H1 (cell line): ENCODE data around the gene TAS1R1. TPM values are rescaled to one million over a fixed set of nuclear protein-coding genes. Genes with fewer than 3 reads are reported as not detected.

ENCODE experiments used
- CTBP2 ChIP-seq: IDR thresholded peaks from 2 replicates; pipeline ENCODE4 v1.7.0; 2011; ENCODE audit warnings: borderline replicate concordance, mild to moderate bottlenecking, moderate library complexity, mixed read lengths, low read length; ENCODE audit not compliant: insufficient read depth, insufficient read length
- CTCF ChIP-seq, 3 experiments: IDR thresholded peaks; 1 replicate in 2 of 3; 2 replicates in 1 of 3; pipeline versions ENCODE4 v1.5.1 to v1.6.1; 2011; ENCODE audit warnings: low read length in 3 of 3, mild to moderate bottlenecking in 3 of 3, inconsistent platforms in 2 of 3, low read depth in 1 of 3, moderate library complexity in 1 of 3; ENCODE audit not compliant: insufficient read depth in 1 of 3; ENCODE audit errors: control extremely low read depth in 1 of 3
- EP300 ChIP-seq, 2 experiments: IDR thresholded peaks; 1 replicate in 1 of 2; 2 replicates in 1 of 2; pipeline ENCODE4 v1.6.1; 2011 to 2012; ENCODE audit warnings: low read depth in 2 of 2, low read length in 2 of 2, mild to moderate bottlenecking in 2 of 2, borderline replicate concordance in 1 of 2, inconsistent platforms in 1 of 2, moderate library complexity in 1 of 2
- SIN3A ChIP-seq, 2 experiments: IDR thresholded peaks in 1 of 2; conservative IDR thresholded peaks in 1 of 2; 2 replicates each; pipeline ENCODE4 v1.6.1; 2011 to 2012; ENCODE audit warnings: low read length in 2 of 2, improper control_type of control experiment in 1 of 2, low read depth in 1 of 2, mild to moderate bottlenecking in 1 of 2
- polyA plus RNA-seq, 7 experiments: library from polyadenylated mRNA; depleted of rRNA in 3 of 7; stranded (reverse) in 5 of 7; unstranded in 2 of 7; fragments of >200 nt in 5 of 7; fragments of 200-250 nt in 2 of 7; gene quantifications; 1 replicate in 5 of 7; 2 replicates in 1 of 7; 4 replicates in 1 of 7; pipeline versions ENCODE4 v1.2.1 to v1.2.3, GENCODE V29; 2011 to 2013; ENCODE audit warnings: missing spikeins in 2 of 7, mixed read lengths in 2 of 7
- total RNA-seq: library from RNA; stranded (reverse); fragmentation: NEBNext Ultra II Directional; extraction: Animal tissue kit (Norgen Biotek cat#: 25700); gene quantifications from 2 replicates; pipeline ENCODE4 v1.2.1, GENCODE V29; 2021

The TAS1R1 gene
- total and polyA plus RNA-seq, 2 of the 8 experiments (the other 6 are each of a cell fraction or from before 2014, with no cell fraction given), result 0.26 TPM; not detected in 1

DNA sequence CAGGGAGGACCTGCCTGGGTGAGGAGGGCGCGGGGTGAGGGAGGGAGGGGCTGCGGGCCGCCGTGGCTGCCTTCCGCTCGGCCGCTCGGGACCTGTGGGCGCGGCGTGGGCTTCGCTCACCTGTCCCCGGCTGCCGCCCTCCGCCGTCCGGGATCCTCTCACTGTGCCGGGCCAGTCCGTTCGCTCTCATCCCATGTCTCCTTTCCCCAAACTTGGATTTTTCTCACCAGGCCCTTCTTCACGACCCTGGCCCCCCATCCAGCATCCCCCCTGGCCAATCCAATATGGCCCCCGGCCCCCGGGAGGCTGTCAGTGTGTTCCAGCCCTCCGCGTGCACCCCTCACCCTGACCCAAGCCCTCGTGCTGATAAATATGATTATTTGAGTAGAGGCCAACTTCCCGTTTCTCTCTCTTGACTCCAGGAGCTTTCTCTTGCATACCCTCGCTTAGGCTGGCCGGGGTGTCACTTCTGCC lies 25.0 kb downstream of the TAS1R1 start (continued):
- TF ChIP-seq CTCF (IDR thresholded peaks at IDR 0.05; ENCODE audit: control extremely low read depth in 1 of 3, insufficient read depth in 1 of 3, low read depth in 1 of 3, low read length in 3 of 3) (no peak), CTBP2 (no peak), SIN3A (conservative IDR thresholded peaks at IDR 0.05 in 1 of 2, IDR thresholded peaks at IDR 0.05 in 1 of 2; ENCODE audit: low read depth in 1 of 2, low read length in 2 of 2) (0 out of 4 replicates have a peak, but pooled peaks of 1 of the 2 experiments have one; percentile 56), EP300 (IDR thresholded peaks at IDR 0.05; ENCODE audit: borderline replicate concordance in 1 of 2, low read depth in 2 of 2, low read length in 2 of 2) (no peak)
